CD4-positive, alpha-beta T cell treated with Interleukin-21 for 1 hour (primary cell): ENCODE data around the gene CPS1.

Experiments
- DNase-seq: peaks from one replicate; pipeline ENCODE4 v3.0.0-alpha.2; 2020

CPS1 gene

DNA sequence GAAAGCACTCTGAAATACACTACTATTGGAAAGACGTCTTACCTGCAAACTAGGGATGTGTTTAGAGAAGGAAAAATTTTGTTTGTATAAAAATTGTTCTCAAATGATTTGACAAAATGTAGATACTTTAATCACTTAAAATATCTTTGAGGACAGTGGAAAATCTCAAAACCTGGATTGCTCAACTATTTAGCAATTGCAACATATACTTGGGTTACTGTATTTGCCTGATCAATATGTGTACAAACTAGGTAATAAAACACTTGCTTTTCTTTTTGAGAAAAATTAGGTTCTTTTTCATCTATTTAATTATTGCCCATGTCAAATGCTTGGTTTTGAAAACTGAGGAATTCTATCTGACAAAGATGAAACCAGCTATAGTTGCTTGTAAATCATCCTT is 60.9 kb downstream of the CPS1 start:
- no peak for DNase-seq

DNA sequence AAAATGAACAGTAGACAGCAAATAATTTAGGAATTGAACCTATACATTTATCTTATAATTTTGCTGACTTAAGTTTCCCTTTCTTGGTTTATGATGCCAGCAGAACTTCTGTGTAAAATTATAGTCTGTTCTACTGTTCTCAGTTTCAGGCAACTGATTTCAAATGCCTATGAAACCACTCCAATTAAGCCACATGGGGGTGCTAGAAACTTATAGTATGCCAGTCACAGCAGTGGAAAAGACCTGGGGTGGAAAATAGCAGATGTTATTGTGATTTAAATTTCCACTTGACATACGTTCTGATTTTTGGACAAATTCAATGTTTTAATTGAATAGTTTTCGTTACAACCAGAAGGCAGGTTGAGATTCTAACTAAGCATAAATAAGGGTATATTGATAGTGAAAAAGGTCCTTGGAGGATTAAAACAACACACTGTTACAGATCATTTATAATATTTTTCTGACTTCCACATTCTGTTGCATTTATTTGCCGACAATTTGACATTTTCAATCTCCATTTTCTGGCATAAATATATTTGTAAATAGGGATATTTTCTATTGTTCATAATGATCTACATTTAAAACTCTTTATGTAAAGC is 61.4 kb downstream of the CPS1 start:
- DNase-seq: no peak

GRCh38 chr2:210620456-210620855 is 64.1 kb downstream of the CPS1 start:
- no peak for DNase-seq

- DNase-seq: no peak
Measured at GRCh38 chr2:210623506-210623905, 67.1 kb downstream of the CPS1 start.

DNA sequence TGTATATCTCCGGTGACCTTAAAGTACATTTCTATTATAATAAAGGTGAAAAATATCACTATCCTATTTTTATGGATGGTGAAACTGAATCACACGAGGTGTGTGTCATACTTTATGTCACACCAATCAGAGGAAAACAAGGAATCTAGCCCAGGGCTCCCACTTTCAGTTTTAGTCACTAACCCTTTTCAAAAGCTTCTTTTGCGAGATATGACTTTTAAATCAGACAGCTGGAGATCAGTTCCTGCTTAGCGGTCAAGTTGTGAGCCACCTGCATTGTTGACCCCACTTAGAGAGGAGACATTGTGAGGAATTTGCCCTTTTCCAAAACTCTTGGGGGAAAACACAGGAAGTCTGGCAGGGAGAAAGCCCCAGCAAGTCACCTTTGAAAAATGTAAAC is 70.5 kb downstream of the CPS1 start:
- no peak for DNase-seq

DNA sequence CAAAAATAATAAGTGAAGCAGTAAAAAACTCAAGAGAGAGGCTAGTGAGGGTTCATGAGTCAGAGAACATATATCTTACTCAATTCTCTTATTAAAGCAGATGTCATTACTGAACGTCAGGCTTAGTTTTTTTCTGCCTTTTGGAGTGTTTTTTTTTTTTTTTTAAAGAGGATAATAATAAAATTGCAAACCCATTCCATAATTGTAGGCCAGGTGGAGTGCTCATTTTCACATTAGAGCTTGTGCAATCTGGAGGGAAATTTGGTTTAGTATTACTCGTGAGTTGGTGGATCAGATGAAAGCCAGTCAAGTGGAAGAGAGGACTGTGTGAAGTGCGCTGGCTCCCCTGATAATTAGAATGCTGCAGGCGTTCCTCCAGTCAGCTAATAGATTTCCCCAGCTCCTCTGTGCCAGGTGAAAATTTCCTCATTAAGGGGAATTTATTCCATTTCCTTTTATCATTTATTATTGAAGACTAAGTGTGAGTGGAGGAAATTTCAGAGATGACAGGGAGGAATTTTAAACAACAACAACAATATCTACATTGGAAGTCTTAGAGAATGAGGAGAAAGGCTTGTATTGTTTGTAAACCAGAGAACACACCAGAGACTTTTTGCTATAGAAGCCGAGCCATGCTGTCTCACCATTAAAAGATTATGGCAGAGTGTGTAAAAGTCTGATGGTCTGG is 74.6 kb downstream of the CPS1 start:
- no peak for DNase-seq

- no peak for DNase-seq
Measured at GRCh38 chr2:210633699-210634098, 77.3 kb downstream of the CPS1 start.

DNA sequence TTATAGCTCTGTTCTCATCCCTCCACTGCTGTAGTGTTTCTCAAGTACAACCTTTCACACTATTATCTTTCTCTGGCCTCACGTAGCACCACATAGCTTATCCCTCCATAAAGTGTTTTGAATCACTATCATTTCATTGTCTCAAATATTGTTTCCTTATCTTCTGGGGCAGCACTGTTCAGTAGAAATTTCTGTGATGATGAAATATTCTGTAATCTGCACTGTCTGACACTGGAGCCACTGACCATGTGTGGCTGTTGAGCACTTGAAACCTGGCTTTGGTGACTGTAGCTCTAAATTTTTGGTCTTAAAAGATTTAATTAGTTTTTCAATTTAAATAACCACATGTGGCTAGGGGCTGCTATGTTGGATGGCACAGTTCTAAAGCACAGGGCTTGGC is 78.9 kb downstream of the CPS1 start:
- DNase-seq: no peak

DNA sequence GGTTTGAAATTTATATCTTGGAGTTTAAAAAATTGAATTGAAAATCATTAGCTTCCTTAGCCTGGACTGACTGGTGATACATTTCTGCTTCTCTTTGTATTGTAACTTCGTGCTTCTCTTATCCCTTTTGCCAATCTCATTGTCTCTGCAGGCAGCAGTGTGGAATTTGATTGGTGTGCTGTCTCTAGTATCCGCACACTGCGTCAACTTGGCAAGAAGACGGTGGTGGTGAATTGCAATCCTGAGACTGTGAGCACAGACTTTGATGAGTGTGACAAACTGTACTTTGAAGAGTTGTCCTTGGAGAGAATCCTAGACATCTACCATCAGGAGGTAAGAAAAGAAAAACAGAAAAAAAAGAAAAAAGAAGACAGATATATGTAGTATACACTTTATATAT is 85.9 kb downstream of the CPS1 start:
- DNase-seq: no peak

DNA sequence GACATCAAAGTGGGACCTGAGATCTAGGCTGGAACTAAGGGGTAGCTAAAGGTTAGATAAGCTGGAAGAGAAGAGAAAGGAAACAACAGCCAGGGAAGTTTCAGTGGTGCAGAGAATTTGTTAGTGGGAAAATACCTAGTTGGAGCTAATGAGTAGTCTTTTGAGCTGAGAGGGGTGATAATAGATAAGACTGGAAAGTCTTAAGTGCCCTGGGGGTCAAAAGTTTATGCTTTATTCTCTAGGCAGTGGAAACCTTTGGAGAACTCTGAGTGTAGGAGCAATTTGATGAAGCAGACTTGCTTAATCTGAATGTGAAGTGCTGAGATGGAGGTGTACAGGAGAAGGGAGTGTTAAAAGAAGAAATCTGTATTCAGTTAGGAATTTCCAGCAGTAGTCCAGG is 90.8 kb downstream of the CPS1 start:
- DNase-seq: no peak

- DNase-seq: no peak
Measured at GRCh38 chr2:210654091-210654490, 97.7 kb downstream of the CPS1 start.

GRCh38 chr2:210655229-210655975 is 99.0 kb downstream of the CPS1 start:
- DNase-seq: no peak

DNA sequence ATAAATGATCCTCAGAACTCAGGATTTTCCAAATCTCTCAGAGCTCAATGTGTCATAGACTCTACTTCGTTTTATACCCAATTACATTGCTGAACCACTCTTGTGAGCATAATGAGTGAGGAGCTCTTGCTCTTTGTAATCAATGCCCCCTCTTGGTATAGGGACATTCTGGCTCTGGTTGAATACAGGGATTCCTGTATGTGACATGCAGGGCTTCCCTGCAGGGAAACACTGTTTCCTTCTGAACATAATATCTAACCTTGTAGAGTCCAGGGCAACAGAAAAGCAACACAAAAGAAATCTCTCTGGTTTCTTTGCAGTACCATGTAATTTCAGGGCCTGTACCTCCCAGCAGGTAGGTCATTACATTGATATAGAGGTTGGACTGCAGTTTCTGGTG is 101.5 kb downstream of the CPS1 start:
- DNase-seq: no peak

DNA sequence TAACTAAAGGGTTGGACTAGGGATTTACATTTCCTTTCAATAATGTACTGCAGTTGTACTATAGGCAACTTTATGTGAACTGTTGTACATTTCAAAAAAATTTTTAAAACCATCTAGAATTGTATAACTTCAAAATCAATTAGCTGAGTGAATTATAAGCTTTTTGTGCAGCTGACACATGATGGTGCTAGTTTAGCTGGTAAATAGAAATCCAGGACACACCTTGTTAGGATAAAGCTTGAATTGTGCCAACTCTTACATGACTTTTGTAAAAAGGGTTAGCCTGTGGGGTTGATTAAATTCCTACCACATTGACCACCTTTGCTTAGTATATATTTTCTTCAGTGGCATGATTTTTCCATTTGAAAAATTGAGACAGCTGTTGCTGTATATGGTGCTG is 104.4 kb downstream of the CPS1 start:
- DNase-seq: no peak

DNA sequence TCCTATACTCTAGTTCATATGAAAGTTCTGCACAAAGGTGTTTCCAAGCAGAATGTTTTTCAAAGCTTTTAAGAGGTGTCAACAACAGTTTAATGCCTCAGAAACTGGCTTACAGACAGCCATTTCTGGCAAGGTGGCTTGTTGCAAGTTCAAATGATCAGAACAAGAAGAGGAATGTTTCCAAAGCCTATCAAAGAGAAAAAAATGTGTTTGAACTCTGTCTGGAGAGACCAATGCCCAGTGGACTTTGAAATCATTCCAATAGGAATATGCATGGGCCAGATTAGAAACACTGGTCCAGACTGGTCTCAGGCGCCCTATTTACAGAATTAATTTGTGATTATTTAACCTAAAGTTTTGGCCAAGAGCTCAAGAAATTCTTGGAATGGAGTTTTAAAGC is 106.2 kb downstream of the CPS1 start:
- DNase-seq: no peak

DNA sequence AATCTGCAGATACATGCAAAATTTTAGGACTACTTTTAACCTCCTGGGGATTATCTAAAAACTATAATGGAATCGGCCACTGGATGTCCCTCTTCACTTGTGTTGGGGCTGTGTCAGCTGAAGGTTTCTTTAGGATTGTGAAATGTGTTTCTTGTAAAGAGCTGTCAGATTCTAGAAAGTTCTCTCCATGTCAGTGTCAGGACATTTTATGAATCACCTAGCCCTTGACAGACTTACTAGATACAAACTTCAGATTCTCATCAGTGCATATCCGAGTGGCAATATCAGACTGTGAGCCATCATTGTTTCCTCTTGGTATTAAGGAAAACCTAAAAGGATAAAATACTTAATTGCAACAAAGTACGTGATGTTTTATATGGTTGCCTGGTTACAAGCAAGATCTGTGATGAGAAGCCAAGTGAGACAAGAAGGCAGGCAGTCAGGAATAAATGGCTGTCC is 107.3 kb downstream of the CPS1 start:
- no peak for DNase-seq

GRCh38 chr2:210667711-210668110 is 111.3 kb downstream of the CPS1 start:
- no peak for DNase-seq

DNA sequence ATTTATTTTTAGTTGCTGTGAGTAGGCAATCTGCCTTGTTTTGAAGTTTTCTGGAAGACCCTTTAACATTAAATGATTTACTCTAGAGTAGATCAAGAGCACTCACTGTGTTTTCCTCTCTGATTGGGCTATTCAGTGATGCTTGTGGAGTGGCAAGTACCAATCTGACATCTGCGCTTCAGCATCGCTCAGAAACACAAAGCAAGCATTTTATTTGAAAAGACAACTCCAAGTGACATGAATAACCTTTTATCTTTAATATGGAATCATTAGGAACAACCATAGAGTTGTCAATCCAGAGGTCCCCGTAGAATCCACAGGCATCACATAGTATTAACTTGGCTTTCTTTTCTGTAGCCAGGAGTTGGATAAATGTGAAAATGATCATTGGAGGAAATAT is 114.7 kb downstream of the CPS1 start:
- DNase-seq: no peak

GRCh38 chr2:210673117-210673516 is 116.7 kb downstream of the CPS1 start:
- DNase-seq: no peak

DNA sequence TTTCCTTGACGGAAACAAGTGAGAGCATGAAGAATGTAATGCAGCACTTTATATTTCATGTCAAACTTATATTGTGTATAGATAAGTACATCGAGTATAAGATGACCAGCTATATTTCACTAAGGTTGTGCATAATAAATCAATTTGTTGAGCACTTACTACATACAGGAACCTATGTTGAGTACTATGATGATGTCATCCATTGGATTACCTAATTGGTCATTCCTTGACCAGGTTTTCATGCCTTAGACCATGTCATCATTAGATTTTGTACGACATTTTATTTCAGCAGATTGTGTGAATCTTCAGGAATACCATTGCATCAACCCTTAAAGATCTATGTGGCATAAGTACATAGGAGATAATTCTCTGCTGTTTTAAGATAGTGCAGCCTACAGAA is 119.7 kb downstream of the CPS1 start:
- DNase-seq: no peak

DNA sequence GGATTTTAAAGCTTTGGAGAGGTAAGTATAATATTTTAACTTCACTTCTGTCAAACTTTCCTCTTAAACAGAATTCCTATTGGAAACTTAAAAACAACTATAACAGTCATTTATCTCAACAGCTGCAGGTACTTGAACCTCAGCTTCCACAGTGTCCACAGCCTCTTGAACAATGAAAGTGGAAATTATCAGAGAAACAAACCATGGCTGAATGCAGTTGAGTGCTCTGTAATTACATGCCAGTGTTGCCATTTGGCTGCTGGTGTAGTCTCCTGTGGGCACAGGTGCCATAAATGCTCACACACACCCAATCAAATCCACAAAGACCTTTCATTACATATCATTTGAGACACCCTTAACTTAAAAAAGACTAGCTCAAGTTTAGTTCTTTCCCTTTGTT is 125.1 kb downstream of the CPS1 start:
- DNase-seq: no peak

- no peak for DNase-seq
Measured at GRCh38 chr2:210686401-210686800, 130.0 kb downstream of the CPS1 start.

- no peak for DNase-seq
Measured at GRCh38 chr2:210687786-210688470, 131.5 kb downstream of the CPS1 start.

- DNase-seq: no peak
Measured at GRCh38 chr2:210707900-210708299, 151.5 kb downstream of the CPS1 start.
